ENCODE measurements around the gene RNF180. TPM values are rescaled to one million over a fixed set of nuclear protein-coding genes. Genes with fewer than 3 reads are reported as not detected.

Gene RNF180
- total RNA-seq, 4 donors from 2014 or later: 4.9 to 11.9 (median 10.7) TPM

- no peak for TF ChIP-seq CTCF (IDR thresholded peaks at IDR 0.05; ENCODE audit: low read depth)
Measured at GRCh38 chr5:64161420-64161819, 4.2 kb upstream of the RNF180 start.

- TF ChIP-seq CTCF (IDR thresholded peaks at IDR 0.05; ENCODE audit: low read depth): no peak
Measured at GRCh38 chr5:64163135-64163534, 2.5 kb upstream of the RNF180 start.

- TF ChIP-seq CTCF (IDR thresholded peaks at IDR 0.05; ENCODE audit: low read depth): no peak
Measured at GRCh38 chr5:64163746-64164145, 1.9 kb upstream of the RNF180 start.

GRCh38 chr5:64164166-64164565 lies 1.5 kb upstream of the RNF180 start:
- TF ChIP-seq CTCF (IDR thresholded peaks at IDR 0.05; ENCODE audit: low read depth): no peak

GRCh38 chr5:64165160-64165499 lies 513 bp upstream of the RNF180 start:
- TF ChIP-seq CTCF (IDR thresholded peaks at IDR 0.05; ENCODE audit: low read depth): no peak

GRCh38 chr5:64166201-64166959 lies 737 bp downstream of the RNF180 start:
- TF ChIP-seq CTCF (IDR thresholded peaks at IDR 0.05; ENCODE audit: low read depth): no peak

- TF ChIP-seq CTCF (IDR thresholded peaks at IDR 0.05; ENCODE audit: low read depth): no peak
Measured at GRCh38 chr5:64176301-64176700, 10.7 kb downstream of the RNF180 start.

Data from subcutaneous adipose tissue (tissue), 4 donors.